ENCODE results near the gene HOXC11. TPM values are rescaled to one million over a fixed set of nuclear protein-coding genes. Genes with fewer than 3 reads are reported as not detected.
A peak's percentile ranks its signal among the peaks of the same experiment; 100 is the strongest.

The HOXC11 gene
- total and polyA plus RNA-seq, 2 of the 4 experiments (the other 2 are of a cell fraction): not detected

DNA sequence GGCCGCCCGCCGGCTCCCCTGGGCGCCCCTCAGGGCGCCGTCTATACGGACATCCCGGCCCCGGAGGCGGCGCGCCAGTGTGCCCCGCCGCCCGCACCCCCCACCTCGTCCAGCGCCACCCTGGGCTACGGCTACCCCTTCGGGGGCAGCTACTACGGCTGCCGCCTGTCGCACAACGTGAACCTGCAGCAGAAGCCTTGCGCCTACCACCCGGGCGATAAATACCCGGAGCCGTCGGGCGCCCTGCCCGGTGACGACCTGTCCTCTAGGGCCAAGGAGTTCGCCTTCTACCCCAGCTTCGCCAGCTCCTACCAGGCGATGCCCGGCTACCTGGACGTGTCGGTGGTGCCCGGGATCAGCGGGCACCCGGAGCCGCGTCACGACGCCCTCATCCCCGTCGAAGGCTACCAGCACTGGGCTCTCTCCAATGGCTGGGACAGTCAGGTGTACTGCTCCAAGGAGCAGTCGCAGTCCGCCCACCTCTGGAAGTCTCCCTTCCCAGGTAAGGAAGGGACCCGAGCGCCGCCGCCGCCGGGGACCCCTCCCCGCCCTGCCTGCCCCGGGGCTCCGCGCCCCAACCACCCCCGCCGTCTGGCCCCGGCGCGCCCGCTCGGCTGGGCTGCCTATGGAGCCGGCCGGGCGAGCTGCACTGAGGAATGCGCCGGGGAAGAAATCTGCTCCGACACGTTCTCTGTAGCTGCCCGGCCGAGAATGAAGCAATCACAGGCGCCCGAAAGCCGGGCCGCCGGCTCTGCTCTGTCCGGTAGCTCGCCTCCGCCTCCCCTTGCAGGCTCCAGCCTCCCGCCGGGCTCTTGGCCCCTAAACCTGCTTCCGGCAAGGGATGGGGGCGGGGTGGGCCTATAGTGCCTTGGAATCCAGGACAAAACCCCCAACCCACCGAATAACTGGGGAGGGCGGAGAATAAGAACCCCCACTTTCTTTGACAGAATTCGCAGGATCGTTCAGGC is 33.5 kb upstream of the HOXC11 start:
- H3K79me1 ChIP-seq (ENCODE audit: low read depth in 1 of 2, low read length in 2 of 2): no peaks in the 10 kb centered on the region
- no peak overlapping the region for H3K27ac ChIP-seq (ENCODE audit: insufficient read depth, low read length)
- ATAC-seq (ENCODE audit: low read depth) (peak; percentile 35), DNase-seq (no peak)
- no peak overlapping the region for H2AFZ ChIP-seq (replicated peaks; ENCODE audit: low read length, poor library complexity)
- H3K14ac ChIP-seq (replicated peaks; ENCODE audit: low read depth, low read length): no peak overlapping the region
- no peak overlapping the region for H2AK5ac ChIP-seq (ENCODE audit: low read depth, low read length)
- no peak overlapping the region for H4K8ac ChIP-seq (ENCODE audit: low read depth in 2 of 2, low read length in 2 of 2)
- no peak overlapping the region for H2BK5ac ChIP-seq (ENCODE audit: low read depth, low read length, poor library complexity, severe bottlenecking)
- no peaks in the 10 kb centered on the region for H3K36me3 ChIP-seq (ENCODE audit: control insufficient read depth, insufficient read depth, low read length)
- H4K20me1 ChIP-seq (ENCODE audit: insufficient read depth, low read length): no peaks in the 10 kb centered on the region
- CTCF ChIA-PET: no interaction called here
- no peaks in the 10 kb centered on the region for H3K9me1 ChIP-seq (ENCODE audit: insufficient read depth, low read length)
- in situ Hi-C loops (cut with MboI; ENCODE audit: low sequenced_read_pairs): no loop called here
- dilution Hi-C loops (cut with HindIII; ENCODE audit: low sequenced_read_pairs, unreplicated experiment): no loop called here
- intact Hi-C loops (cut with micrococcal nuclease): no loop called here
- peaks cover 87% of the 10 kb centered on the region for H3K27me3 ChIP-seq (ENCODE audit: control insufficient read depth, insufficient read depth, low read length)
- WGBS, 2 experiments (ENCODE audit: extremely low coverage in 2 of 2, insufficient read length in 1 of 2): 9% methylated on average over 47 of the region's 91 CpGs; no CpG with 5 or more reads in 1 of the 2 experiments
- H3K23ac ChIP-seq (ENCODE audit: low read depth, low read length): no peak overlapping the region
- no peak overlapping the region for H3K4ac ChIP-seq (ENCODE audit: low read depth, low read length)
- H2BK120ac ChIP-seq (ENCODE audit: low read depth, low read length): no peak overlapping the region
- no peak overlapping the region for H4K91ac ChIP-seq (ENCODE audit: insufficient read depth, low read depth, low read length)
- no peak overlapping the region for H3K4me2 ChIP-seq (ENCODE audit: low read depth, low read length)
- POLR2A ChIA-PET (ENCODE audit: unreplicated experiment): no interaction called here
- H3K4me1 ChIP-seq (ENCODE audit: control insufficient read depth, insufficient read depth, low read length): no peaks in the 10 kb centered on the region
- TF ChIP-seq, protein P1, sequence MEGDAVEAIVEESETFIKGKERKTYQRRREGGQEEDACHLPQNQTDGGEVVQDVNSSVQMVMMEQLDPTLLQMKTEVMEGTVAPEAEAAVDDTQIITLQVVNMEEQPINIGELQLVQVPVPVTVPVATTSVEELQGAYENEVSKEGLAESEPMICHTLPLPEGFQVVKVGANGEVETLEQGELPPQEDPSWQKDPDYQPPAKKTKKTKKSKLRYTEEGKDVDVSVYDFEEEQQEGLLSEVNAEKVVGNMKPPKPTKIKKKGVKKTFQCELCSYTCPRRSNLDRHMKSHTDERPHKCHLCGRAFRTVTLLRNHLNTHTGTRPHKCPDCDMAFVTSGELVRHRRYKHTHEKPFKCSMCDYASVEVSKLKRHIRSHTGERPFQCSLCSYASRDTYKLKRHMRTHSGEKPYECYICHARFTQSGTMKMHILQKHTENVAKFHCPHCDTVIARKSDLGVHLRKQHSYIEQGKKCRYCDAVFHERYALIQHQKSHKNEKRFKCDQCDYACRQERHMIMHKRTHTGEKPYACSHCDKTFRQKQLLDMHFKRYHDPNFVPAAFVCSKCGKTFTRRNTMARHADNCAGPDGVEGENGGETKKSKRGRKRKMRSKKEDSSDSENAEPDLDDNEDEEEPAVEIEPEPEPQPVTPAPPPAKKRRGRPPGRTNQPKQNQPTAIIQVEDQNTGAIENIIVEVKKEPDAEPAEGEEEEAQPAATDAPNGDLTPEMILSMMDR (conservative IDR thresholded peaks at IDR 0.05; ENCODE audit: low read depth, low read length): no peak
- TF ChIP-seq MXI1 (IDR thresholded peaks at IDR 0.05; ENCODE audit: borderline replicate concordance, low read depth, low read length): no peak
- TF ChIP-seq CEBPB (IDR thresholded peaks at IDR 0.05; ENCODE audit: low read depth, low read length): peak; percentile 32; the same call in 1 of the 2 replicates
- H4K5ac ChIP-seq (ENCODE audit: low read depth, low read length): no peak overlapping the region
- H3K9me3 ChIP-seq (ENCODE audit: control insufficient read depth, insufficient read depth, low read length): peaks cover 9% of the 10 kb centered on the region
- H3K56ac ChIP-seq (ENCODE audit: extremely low read depth, insufficient read depth, low read length): no peak overlapping the region
- no peak overlapping the region for H3K18ac ChIP-seq (ENCODE audit: low read depth, low read length)
- H2AK9ac ChIP-seq (replicated peaks; ENCODE audit: low read depth, low read length, poor library complexity): no peak overlapping the region
- no peak overlapping the region for H2BK15ac ChIP-seq (ENCODE audit: low read depth, low read length)
- BruUV-seq (replicated peaks): no TSS peak
- no peak overlapping the region for H3K4me3 ChIP-seq (ENCODE audit: insufficient read depth, low read depth, low read length)
- H2BK20ac ChIP-seq (ENCODE audit: low read depth, low read length): no peak overlapping the region
- no peak overlapping the region for H3K9ac ChIP-seq (ENCODE audit: low read depth, low read length)
